A673 (cell line): ENCODE results near the gene CAB39. TPM values are rescaled to one million over a fixed set of nuclear protein-coding genes. Genes with fewer than 3 reads are reported as not detected.

Experiments used
- BruUV-seq: library from RNA; stranded (reverse); fragments of 400-500 nt; replicated peaks from 2 replicates; lab custom pipeline; 2021; lab: Mats Ljungman, UMichigan
- CTCF ChIA-PET: fragments of 300-600 bp; sonication (Branson Sonifier 250); formaldehyde crosslinking; loops from one replicate; lab custom pipeline; 2022; ENCODE audit warnings: antibody characterized with exemption; lab: Charles Lee
- POLR2A ChIA-PET: fragments of 300-600 bp; sonication (Branson Sonifier 250); formaldehyde crosslinking; loops from one replicate; lab custom pipeline; 2022; ENCODE audit warnings: antibody characterized with exemption; ENCODE audit not compliant: low non-redundant PET; lab: Charles Lee
- DNase-seq: peaks from one replicate; pipeline ENCODE4 v3.0.0-alpha.2; 2015; ENCODE audit warnings: low spot score
- H3K27ac ChIP-seq: fragments of 200-600 bp; sonication (generic); 2 replicates; pipeline ENCODE4 v1.5.1; 2016; ENCODE audit warnings: mixed run types, low read depth, mild to moderate bottlenecking, mixed read lengths, antibody characterized with exemption, low read length; ENCODE audit not compliant: poor library complexity, severe bottlenecking
- H3K27me3 ChIP-seq: fragments of 200-600 bp; sonication (generic); replicated peaks from 2 replicates; pipeline ENCODE4 v1.6.1; 2017; ENCODE audit warnings: mixed run types, low read depth, mild to moderate bottlenecking, mixed read lengths, antibody characterized with exemption, low read length; ENCODE audit not compliant: insufficient read depth, poor library complexity
- H3K36me3 ChIP-seq: fragments of 200-600 bp; sonication (generic); 2 replicates; pipeline ENCODE4 v1.6.1; 2016; ENCODE audit warnings: mixed run types, mild to moderate bottlenecking, mixed read lengths, antibody characterized with exemption, low read length; ENCODE audit not compliant: insufficient read depth, poor library complexity, severe bottlenecking
- H3K4me1 ChIP-seq: fragments of 200-600 bp; sonication (generic); 2 replicates; pipeline ENCODE4 v1.6.1; 2017; ENCODE audit warnings: mixed run types, mild to moderate bottlenecking, mixed read lengths, antibody characterized with exemption, low read length; ENCODE audit not compliant: insufficient read depth, poor library complexity, severe bottlenecking
- H3K4me3 ChIP-seq: fragments of 200-600 bp; sonication (generic); 2 replicates; pipeline ENCODE4 v1.5.1; 2016; ENCODE audit warnings: low read depth, mixed run types, mild to moderate bottlenecking, mixed read lengths, low read length; ENCODE audit not compliant: poor library complexity, severe bottlenecking
- H3K9me3 ChIP-seq: fragments of 200-600 bp; sonication (generic); 2 replicates; pipeline ENCODE4 v1.6.1; 2016; ENCODE audit warnings: mixed run types, low read depth, mild to moderate bottlenecking, mixed read lengths, antibody characterized with exemption, low read length; ENCODE audit not compliant: poor library complexity, severe bottlenecking
- EZH2 ChIP-seq: fragments of 200-600 bp; sonication (generic); IDR thresholded peaks from 2 replicates; pipeline ENCODE4 v1.6.1; 2017; ENCODE audit warnings: borderline replicate concordance, low read depth, mild to moderate bottlenecking, mixed read lengths, antibody characterized with exemption, low read length; ENCODE audit not compliant: poor library complexity, severe bottlenecking
- intact Hi-C: fragments of 100-400 bp; cut with micrococcal nuclease; formaldehyde crosslinking; loops from one replicate; pipeline ENCODE4 v1.10.0; 2022; ENCODE audit not compliant: unreplicated experiment
- total RNA-seq: library from RNA; stranded (reverse); gene quantifications from 2 replicates; pipeline ENCODE4 v1.2.3, GENCODE V29; 2021
- TF ChIP-seq, protein P1 (sequence below): fragments of 300-800, 200-600 bp; sonication (generic); conservative IDR thresholded peaks from 2 replicates; pipeline ENCODE4 v1.5.1; 2017; ENCODE audit warnings: low read depth, mild to moderate bottlenecking, antibody characterized with exemption, low read length, moderate library complexity, mixed read lengths

CAB39 gene
- total RNA-seq, 1 experiment from 2014 or later: 58.2 TPM

DNA sequence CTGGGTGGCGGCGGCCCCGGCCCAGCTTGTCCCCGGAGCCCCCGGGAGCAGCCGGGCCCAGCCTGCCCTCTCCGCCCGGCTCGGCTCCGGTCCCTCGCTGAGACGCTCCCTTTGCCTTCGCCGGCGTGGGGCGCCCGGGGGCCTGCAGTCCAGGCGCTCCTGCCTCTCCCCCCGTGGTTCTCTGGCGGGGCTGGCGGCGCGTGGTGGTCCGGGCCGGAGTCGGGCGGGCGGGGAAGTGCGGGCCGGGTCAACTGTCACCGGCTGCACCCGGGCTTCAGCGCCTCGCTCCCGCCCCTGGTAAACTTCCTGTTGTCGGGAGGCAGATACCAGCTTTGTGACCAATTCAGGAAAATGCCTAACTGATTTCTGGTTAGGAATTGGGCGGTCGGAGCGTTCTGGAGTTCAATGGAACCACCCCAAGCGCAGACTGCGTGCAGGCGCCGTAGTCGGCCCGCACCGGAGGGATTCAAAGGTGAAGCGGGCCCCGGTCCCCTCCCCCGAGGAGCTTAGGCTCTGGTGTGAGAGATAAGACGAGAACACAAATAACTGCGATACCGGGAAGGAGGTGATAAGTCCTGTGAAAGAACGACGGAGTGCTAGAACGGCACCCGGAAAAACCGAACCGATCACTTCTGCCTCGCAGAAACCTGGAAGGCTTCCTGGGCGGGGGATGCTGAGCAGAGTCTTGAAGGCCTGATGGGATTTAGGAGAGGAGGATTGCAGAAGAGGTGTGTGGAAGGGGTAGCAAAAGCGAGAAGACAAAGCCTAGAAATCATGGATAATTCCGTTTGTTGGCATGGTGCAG lies 891 bp downstream of the CAB39 start:
- no peaks in the 10 kb centered on the region for H3K9me3 ChIP-seq
- H3K4me1 ChIP-seq: peaks cover 15% of the 10 kb centered on the region
- H3K4me3 ChIP-seq: peak overlapping the region; percentile 92
- peak; percentile 34 for DNase-seq
- ChIA-PET POLR2A (no interaction called here), CTCF (interaction anchor here (0.6 kb wide), 1 partner anchor 25 kb away, joined by 3 read pairs; no protein-coding TSS in a partner anchor)
- no TSS peak for BruUV-seq
- H3K36me3 ChIP-seq: no peaks in the 10 kb centered on the region
- H3K27ac ChIP-seq: peak overlapping the region; percentile 89
- intact Hi-C loops: loop anchor here (2.0 kb wide), 1 partner anchor 85 kb away; no protein-coding TSS in a partner anchor
- no peak for TF ChIP-seq EZH2
- TF ChIP-seq, protein P1, sequence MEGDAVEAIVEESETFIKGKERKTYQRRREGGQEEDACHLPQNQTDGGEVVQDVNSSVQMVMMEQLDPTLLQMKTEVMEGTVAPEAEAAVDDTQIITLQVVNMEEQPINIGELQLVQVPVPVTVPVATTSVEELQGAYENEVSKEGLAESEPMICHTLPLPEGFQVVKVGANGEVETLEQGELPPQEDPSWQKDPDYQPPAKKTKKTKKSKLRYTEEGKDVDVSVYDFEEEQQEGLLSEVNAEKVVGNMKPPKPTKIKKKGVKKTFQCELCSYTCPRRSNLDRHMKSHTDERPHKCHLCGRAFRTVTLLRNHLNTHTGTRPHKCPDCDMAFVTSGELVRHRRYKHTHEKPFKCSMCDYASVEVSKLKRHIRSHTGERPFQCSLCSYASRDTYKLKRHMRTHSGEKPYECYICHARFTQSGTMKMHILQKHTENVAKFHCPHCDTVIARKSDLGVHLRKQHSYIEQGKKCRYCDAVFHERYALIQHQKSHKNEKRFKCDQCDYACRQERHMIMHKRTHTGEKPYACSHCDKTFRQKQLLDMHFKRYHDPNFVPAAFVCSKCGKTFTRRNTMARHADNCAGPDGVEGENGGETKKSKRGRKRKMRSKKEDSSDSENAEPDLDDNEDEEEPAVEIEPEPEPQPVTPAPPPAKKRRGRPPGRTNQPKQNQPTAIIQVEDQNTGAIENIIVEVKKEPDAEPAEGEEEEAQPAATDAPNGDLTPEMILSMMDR: no peak
- no peaks in the 10 kb centered on the region for H3K27me3 ChIP-seq

DNA sequence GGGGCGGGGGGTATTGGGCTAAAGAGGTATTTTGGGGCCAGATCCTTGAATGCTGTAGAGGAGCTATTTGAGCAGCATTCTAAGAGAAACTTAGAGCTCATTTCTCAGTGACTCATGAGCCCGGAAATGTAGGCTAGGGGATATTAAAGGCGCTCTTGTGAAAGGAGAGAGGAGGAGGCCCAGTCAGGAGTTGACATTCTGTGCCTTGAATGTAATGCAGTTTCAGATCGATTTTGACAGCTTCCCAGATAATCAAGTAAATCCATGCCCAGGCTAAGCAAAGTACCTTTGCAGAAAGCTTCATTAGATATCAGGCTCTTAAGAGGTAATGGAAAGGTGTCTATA lies 1.5 kb downstream of the CAB39 start:
- CTCF ChIA-PET: interaction anchor here (0.6 kb wide), 1 partner anchor 25 kb away, joined by 3 read pairs; no protein-coding TSS in a partner anchor
- peak overlapping the region; percentile 92 for H3K4me3 ChIP-seq
- POLR2A ChIA-PET: interaction anchor here (0.5 kb wide), 1 partner anchor 127 kb away, joined by 3 read pairs; no protein-coding TSS in a partner anchor
- BruUV-seq: TSS peak; percentile 41
- H3K36me3 ChIP-seq: no peaks in the 10 kb centered on the region
- H3K27me3 ChIP-seq: no peaks in the 10 kb centered on the region
- H3K27ac ChIP-seq: peak overlapping the region; percentile 89
- H3K9me3 ChIP-seq: no peaks in the 10 kb centered on the region
- peak; percentile 52 for DNase-seq
- intact Hi-C loops: no loop called here
- no peak for TF ChIP-seq EZH2
- TF ChIP-seq, protein P1: no peak
- peaks cover 15% of the 10 kb centered on the region for H3K4me1 ChIP-seq

DNA sequence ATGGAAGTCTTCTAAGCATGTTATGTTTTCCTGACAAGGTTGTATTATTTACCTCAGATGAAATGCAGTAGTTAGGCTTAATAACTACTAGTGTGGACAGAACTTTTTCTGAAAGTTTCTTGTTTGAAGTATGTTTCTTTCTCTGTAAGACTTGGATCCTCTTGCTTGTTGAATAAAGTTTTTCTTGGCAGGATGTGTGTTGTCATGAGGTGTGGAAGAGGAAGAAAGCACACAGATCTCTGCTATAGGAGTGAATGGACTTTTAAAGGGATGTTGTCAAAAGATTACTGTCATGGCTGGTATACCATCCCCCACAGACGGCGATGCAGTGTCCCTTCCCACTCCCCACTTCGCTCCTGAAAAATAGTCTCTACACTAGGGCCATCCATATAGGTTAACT lies 2.6 kb downstream of the CAB39 start:
- no TSS peak for BruUV-seq
- Histone ChIP-seq H3K36me3 (no peaks in the 10 kb centered on the region), H3K9me3 (no peaks in the 10 kb centered on the region), H3K27ac (no peak overlapping the region), H3K4me1 (peaks cover 15% of the 10 kb centered on the region), H3K4me3 (no peak overlapping the region), H3K27me3 (no peaks in the 10 kb centered on the region)
- ChIA-PET CTCF (no interaction called here), POLR2A (no interaction called here)
- TF ChIP-seq, protein P1: no peak
- no peak for TF ChIP-seq EZH2
- DNase-seq: no peak
- intact Hi-C loops: no loop called here
